Prostate gland (tissue), 2 donors: ENCODE results near the gene ANKK1.

Source experiments
- POLR2AphosphoS5 ChIP-seq: sonication (generic); formaldehyde crosslinking; IDR thresholded peaks from one replicate; pipeline ENCODE4 v1.6.1; 2017; ENCODE audit warnings: antibody characterized with exemption
- TF ChIP-seq, protein P1 (sequence below), 4 experiments: fragments of 200-600 bp in 2 of 4; fragments of 450-650 bp in 2 of 4; sonication (generic) in 2 of 4; IDR thresholded peaks; 1 replicate in 3 of 4; 2 replicates in 1 of 4; pipeline ENCODE4 v1.5.1; 2016 to 2019; ENCODE audit warnings: antibody characterized with exemption in 4 of 4, mild to moderate bottlenecking in 2 of 4, moderate library complexity in 2 of 4

DNA sequence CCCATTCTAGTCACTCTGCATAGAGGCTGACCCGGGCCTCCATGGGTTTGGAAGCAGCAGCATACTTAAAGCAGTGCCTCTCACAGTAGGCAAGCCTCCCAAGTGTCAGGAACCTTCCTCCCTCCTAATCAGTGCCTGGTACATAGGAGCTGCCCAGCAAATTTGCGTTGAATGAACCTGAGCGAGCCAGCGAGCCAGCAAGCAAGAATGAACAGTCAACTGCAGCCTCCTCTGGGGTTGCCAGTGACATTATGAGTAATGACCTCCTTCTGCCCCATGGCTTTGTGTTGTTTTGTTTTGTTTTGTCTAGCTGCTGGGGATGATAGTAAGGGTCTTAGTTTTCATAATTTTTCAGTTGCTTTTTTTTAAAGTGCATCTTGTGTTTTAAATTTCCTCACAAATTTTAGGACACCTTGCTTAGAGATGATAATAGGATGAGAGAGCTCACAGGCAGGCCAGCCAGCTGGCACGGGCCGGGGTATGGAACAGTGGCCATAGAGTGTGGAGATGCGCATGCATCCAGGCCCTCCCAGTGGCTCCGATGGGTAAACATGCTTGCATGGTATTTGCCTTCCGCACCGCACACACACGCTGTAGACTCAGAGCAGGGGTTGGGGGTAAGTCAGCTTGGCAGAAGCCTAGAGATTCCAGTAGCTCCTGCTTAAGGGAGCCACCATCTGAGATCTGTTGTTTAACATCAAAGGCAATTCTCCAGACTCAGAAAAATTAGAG is 37.1 kb upstream of the ANKK1 start:
- TF ChIP-seq POLR2AphosphoS5 = no peak
- TF ChIP-seq, protein P1, sequence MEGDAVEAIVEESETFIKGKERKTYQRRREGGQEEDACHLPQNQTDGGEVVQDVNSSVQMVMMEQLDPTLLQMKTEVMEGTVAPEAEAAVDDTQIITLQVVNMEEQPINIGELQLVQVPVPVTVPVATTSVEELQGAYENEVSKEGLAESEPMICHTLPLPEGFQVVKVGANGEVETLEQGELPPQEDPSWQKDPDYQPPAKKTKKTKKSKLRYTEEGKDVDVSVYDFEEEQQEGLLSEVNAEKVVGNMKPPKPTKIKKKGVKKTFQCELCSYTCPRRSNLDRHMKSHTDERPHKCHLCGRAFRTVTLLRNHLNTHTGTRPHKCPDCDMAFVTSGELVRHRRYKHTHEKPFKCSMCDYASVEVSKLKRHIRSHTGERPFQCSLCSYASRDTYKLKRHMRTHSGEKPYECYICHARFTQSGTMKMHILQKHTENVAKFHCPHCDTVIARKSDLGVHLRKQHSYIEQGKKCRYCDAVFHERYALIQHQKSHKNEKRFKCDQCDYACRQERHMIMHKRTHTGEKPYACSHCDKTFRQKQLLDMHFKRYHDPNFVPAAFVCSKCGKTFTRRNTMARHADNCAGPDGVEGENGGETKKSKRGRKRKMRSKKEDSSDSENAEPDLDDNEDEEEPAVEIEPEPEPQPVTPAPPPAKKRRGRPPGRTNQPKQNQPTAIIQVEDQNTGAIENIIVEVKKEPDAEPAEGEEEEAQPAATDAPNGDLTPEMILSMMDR (IDR thresholded peaks at IDR 0.05) = no peak
